A673 (cell line): ENCODE measurements around the gene CRACR2A.

Experiments used
- CTCF ChIP-seq: fragments of 300-800, 200-600 bp; sonication (generic); conservative IDR thresholded peaks from 2 replicates; pipeline ENCODE4 v1.5.1; 2017; ENCODE audit warnings: low read depth, mild to moderate bottlenecking, antibody characterized with exemption, low read length, moderate library complexity, mixed read lengths
- EZH2 ChIP-seq: fragments of 200-600 bp; sonication (generic); IDR thresholded peaks from 2 replicates; pipeline ENCODE4 v1.6.1; 2017; ENCODE audit warnings: borderline replicate concordance, low read depth, mild to moderate bottlenecking, mixed read lengths, antibody characterized with exemption, low read length; ENCODE audit not compliant: poor library complexity, severe bottlenecking

- TF ChIP-seq CTCF (no peak), EZH2 (no peak)
Observed at GRCh38 chr12:3686463-3686862, 66.4 kb downstream of the CRACR2A start.
